Stimulated activated CD8-positive, alpha-beta memory T cell treated with anti-CD3 and anti-CD28 coated beads, Interleukin-15, amount 100 ng/mL, for 24 hours (primary cell): ENCODE data around the gene HK2.
A peak's percentile ranks its signal among the peaks of the same experiment; 100 is the strongest.
"Not testable (repeated sequence)": the region's sequence is repeated elsewhere in the genome, so short reads cannot be mapped to it uniquely, and the experiment has no call there.

Source experiments
- DNase-seq: peaks from one replicate; pipeline ENCODE4 v3.0.0-alpha.2; 2020; ENCODE audit warnings: low read depth

Gene HK2

GRCh38 chr2:74834792-74835755, 1.1 kb downstream of the HK2 start:
- peak; percentile 38 for DNase-seq

- no peak for DNase-seq
These were observed 2.1 kb downstream of the HK2 start for GRCh38 chr2:74835831-74836674.

- DNase-seq, result no peak
These were observed 2.9 kb downstream of the HK2 start for GRCh38 chr2:74836675-74837401.

GRCh38 chr2:74841641-74842040, 7.7 kb downstream of the HK2 start:
- no peak for DNase-seq

- DNase-seq, result no peak
These were observed 9.5 kb downstream of the HK2 start for GRCh38 chr2:74843433-74843832.

DNA sequence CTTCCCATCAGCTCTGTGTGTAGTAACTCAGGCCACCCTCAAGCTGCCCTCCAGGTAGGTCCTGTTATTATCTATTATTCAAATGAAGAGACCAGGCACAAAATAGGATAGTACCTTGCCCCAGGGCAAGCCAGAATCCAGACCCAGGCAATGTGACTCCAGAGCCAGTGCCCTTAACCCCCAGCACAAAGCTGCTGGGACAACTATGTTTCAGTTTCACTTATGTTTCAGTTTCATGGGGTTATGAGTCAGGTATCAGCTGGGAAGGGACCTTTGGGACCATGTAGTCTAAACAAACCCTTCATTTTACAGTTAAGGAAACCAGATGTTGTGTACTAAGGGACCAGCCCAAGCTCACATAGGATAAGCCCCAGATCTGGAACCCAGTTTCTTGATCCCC, 10.0 kb downstream of the HK2 start:
- no peak for DNase-seq

DNA sequence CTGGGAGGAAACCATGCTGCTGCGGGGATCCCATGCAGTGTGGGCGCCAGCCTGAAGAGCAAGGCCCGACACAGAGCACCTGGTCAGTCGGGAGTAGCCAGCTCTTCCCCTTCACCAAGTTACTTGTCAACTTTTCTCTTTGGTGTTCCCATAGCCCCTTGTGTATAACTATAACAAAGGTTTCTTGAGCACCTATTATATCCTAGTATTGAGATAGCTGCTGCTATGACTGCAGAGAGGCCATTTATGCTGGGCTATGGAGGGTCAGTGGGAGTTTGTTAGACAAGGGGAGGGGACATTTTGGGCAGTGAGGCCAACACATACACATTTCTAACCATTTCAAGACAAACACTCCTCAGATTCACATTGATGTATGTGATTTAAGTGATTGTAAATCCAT, 10.8 kb downstream of the HK2 start:
- DNase-seq, result no peak

GRCh38 chr2:74845217-74845751, 11.4 kb downstream of the HK2 start:
- no peak for DNase-seq

DNA sequence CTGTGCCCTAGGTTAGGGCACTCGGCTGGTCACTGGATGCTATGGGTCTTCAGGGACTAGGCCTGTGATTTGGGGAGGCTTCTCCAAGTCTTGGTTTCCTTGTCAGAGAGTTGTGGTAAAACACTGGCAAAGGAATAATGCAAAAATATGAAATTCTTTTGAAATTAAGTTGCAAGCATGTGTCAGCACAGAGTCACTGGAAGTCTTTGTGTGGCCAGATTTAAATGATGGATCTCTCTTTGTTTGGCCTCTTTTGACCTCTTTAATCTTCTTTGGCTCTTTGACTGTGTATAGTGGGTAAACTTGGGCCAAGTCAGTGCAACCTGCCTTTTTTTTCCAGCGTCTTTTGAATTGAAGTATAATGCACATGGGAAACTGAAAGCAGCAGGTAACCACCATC, 12.1 kb downstream of the HK2 start:
- no peak for DNase-seq

GRCh38 chr2:74846481-74846880, 12.6 kb downstream of the HK2 start:
- no peak for DNase-seq

DNA sequence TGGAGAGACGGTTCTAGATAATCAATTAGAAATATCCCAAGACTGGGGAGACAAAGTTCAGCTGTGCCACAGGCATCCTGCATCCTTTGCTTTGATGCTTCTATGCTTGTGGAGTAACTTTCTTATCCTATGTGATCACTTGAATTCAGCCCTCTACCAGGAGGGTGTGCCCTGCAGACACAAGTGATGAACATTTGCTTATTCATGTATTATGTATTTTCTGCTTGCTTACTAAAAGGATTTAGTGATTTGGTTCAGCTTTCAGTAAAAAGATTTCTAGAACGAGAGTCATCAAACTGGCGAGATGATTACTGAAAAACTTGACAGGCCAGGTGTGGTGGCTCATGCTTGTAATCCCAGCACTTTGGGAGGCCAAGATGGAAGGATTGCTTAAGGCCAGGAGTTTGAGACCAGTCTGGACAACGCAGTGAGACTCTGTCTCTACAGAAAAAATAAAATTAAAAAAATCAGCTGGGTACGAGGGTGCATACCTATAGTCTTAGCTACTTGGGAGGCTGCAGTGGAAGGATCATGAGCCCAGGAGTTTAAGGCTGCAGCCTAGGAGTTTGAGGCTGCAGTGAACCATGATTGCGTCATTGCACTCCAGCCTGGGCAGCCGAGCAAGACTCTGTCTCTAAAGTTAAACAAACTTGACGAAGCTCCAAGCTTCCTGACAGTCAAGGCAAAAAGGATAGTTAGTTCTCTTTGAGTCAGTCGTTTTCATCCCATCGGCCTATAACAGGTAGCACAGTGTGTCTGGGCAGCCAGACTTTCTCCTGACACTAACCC, 13.3 kb downstream of the HK2 start:
- DNase-seq, result no peak

GRCh38 chr2:74849228-74849892, 15.4 kb downstream of the HK2 start:
- DNase-seq, result no peak

GRCh38 chr2:74850496-74851190, 16.7 kb downstream of the HK2 start:
- no peak for DNase-seq

GRCh38 chr2:74851191-74851566, 17.3 kb downstream of the HK2 start:
- DNase-seq, result no peak

DNA sequence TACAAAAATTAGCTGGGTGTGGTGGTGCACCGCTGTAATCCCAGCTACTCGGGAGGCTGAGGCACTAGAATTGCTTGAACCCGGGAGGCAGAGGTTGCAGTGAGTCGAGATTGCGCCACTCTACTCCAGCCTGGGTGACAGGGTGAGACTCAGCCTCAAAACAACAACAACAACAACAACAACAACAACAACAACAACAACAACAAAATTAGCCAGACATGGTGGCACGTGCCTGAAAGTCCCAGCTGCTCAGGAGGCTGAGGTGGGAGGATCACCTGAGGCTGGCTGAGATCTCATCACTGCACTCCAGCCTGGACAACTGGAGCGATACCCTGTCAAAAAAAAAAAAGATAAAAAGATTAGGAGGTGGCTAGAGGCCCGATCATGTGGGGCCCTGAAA, 19.4 kb downstream of the HK2 start:
- DNase-seq, result not testable (repeated sequence)

DNA sequence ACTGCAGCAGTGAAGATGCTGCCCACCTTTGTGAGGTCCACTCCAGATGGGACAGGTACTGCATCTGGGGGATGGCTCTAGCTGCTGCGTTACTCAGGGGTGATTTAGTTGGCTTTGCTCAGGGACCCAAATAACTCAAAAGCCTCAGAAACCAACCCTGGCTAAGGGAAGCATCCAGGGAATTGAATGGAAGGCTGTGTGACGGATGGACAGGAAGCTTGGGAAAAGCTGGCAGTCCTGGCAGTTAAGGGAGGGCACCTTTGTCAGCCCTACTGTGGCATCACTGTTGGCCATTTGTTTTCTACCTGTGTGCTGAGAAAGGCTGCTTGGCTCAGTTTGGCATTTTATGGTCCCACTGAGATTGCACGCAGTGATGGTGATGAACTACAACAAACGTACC, 20.5 kb downstream of the HK2 start:
- no peak for DNase-seq

DNA sequence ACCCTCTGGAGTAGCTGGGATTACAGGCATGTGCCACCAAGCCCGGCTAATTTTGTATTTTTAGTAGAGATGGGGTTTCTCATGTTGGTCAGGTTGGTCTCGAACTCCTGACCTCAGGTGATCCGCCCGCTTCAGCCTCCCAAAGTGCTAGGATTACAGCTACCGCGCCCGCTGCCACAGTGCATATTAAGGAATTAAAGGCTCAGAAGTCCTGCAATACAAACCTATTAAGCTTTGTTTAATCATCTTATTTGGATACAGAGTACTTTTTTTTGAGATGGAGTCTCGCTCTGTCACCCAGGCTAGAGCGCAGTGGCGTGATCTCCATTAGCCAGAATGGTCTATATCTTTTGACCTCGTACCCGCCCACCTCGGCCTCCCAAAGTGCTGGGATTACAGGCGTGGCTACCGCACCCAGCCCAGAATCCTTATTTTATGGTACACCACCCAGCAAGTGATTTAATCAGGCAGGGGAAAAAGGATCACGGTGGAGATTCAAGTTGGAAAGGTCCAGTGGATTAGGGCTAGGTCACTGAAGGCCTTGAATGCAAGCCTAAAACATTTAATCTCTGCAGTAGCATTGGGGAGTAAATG, 21.3 kb downstream of the HK2 start:
- not testable (repeated sequence) for DNase-seq

GRCh38 chr2:74856004-74856578, 22.2 kb downstream of the HK2 start:
- no peak for DNase-seq

- no peak for DNase-seq
These were observed 22.7 kb downstream of the HK2 start for GRCh38 chr2:74856599-74856998.
